IMR-90 (cell line): Measurements from ENCODE around the gene SMAD4. TPM values are rescaled to one million over a fixed set of nuclear protein-coding genes. Genes with fewer than 3 reads are reported as not detected.

Source experiments
- ATAC-seq: fragments of 200-7000 bp; cut with Tn5 transposase; 2 replicates; pipeline ENCODE4 v1.9.1; 2020; ENCODE audit warnings: low read depth, mild to moderate bottlenecking, moderate library complexity
- BruUV-seq: library from RNA; stranded (reverse); fragments of 400-500 nt; replicated peaks from 2 replicates; lab custom pipeline; 2021; lab: Mats Ljungman, UMichigan
- CTCF ChIA-PET: fragments of 300-600 bp; formaldehyde crosslinking; extraction: SDS; loops from one replicate; lab custom pipeline; 2021; ENCODE audit warnings: antibody characterized with exemption; lab: Yijun Ruan, JAX
- POLR2A ChIA-PET: fragments of 300-600 bp; sonication (Branson Sonifier 250); formaldehyde crosslinking; loops from one replicate; lab custom pipeline; 2022; ENCODE audit warnings: antibody characterized with exemption; ENCODE audit not compliant: unreplicated experiment; lab: Charles Lee
- DNase-seq: peaks from one replicate; pipeline ENCODE4 v3.0.0; 2013
- H2AFZ ChIP-seq: replicated peaks from 2 replicates; pipeline ENCODE3; 2013; ENCODE audit warnings: low read length, mild to moderate bottlenecking; ENCODE audit not compliant: poor library complexity
- H2AK5ac ChIP-seq: 2 replicates; pipeline ENCODE4 v1.6.1; 2013; ENCODE audit warnings: low read depth, low read length, inconsistent platforms
- H2AK9ac ChIP-seq: replicated peaks from 2 replicates; pipeline ENCODE3; 2013; ENCODE audit warnings: mild to moderate bottlenecking, low read depth, low read length, moderate library complexity; ENCODE audit not compliant: poor library complexity
- H2BK120ac ChIP-seq: 2 replicates; pipeline ENCODE4 v1.6.1; 2013; ENCODE audit warnings: low read depth, low read length, inconsistent platforms
- H2BK15ac ChIP-seq: 3 replicates; pipeline ENCODE4 v1.6.1; 2013; ENCODE audit warnings: low read depth, low read length, inconsistent platforms
- H2BK20ac ChIP-seq: 2 replicates; pipeline ENCODE4 v1.6.1; 2013; ENCODE audit warnings: low read depth, mild to moderate bottlenecking, inconsistent platforms, low read length, moderate library complexity
- H2BK5ac ChIP-seq: 2 replicates; pipeline ENCODE4 v1.6.1; 2013; ENCODE audit warnings: mild to moderate bottlenecking, low read depth, low read length, inconsistent platforms; ENCODE audit not compliant: poor library complexity, severe bottlenecking
- H3K14ac ChIP-seq: replicated peaks from 2 replicates; pipeline ENCODE4 v1.6.1; 2013; ENCODE audit warnings: low read depth, low read length, inconsistent platforms
- H3K18ac ChIP-seq: 2 replicates; pipeline ENCODE4 v1.6.1; 2013; ENCODE audit warnings: low read depth, low read length, control low read depth
- H3K23ac ChIP-seq: 2 replicates; pipeline ENCODE4 v1.6.1; 2013; ENCODE audit warnings: low read depth, low read length, inconsistent platforms
- H3K27ac ChIP-seq: 2 replicates; pipeline ENCODE4 v1.5.1; 2013; ENCODE audit warnings: mild to moderate bottlenecking, control low read depth, low read length; ENCODE audit not compliant: insufficient read depth
- H3K27me3 ChIP-seq: 2 replicates; pipeline ENCODE4 v1.6.1; 2013; ENCODE audit warnings: low read length; ENCODE audit not compliant: control insufficient read depth, insufficient read depth
- H3K36me3 ChIP-seq: 2 replicates; pipeline ENCODE4 v1.6.1; 2013; ENCODE audit warnings: low read length, mixed read lengths; ENCODE audit not compliant: control insufficient read depth, insufficient read depth
- H3K4ac ChIP-seq: 2 replicates; pipeline ENCODE4 v1.6.1; 2013; ENCODE audit warnings: low read depth, low read length, inconsistent platforms
- H3K4me1 ChIP-seq: 2 replicates; pipeline ENCODE4 v1.6.1; 2013; ENCODE audit warnings: low read length, mixed read lengths; ENCODE audit not compliant: control insufficient read depth, insufficient read depth
- H3K4me2 ChIP-seq: 2 replicates; pipeline ENCODE4 v1.6.1; 2013; ENCODE audit warnings: low read depth, mild to moderate bottlenecking, control low read depth, low read length, moderate library complexity
- H3K4me3 ChIP-seq: 2 replicates; pipeline ENCODE4 v1.5.1; 2013; ENCODE audit warnings: low read depth, mild to moderate bottlenecking, control low read depth, low read length, moderate library complexity; ENCODE audit not compliant: insufficient read depth
- H3K56ac ChIP-seq: 2 replicates; pipeline ENCODE4 v1.6.1; 2013; ENCODE audit warnings: low read length, inconsistent platforms; ENCODE audit not compliant: insufficient read depth; ENCODE audit errors: extremely low read depth
- H3K79me1 ChIP-seq, 2 experiments: 2 replicates each; pipeline ENCODE4 v1.6.1; 2013; ENCODE audit warnings: low read length in 2 of 2, inconsistent platforms in 1 of 2, low read depth in 1 of 2
- H3K9ac ChIP-seq: 2 replicates; pipeline ENCODE4 v1.6.1; 2013; ENCODE audit warnings: low read depth, low read length, control low read depth
- H3K9me1 ChIP-seq: 2 replicates; pipeline ENCODE4 v1.6.1; 2013; ENCODE audit warnings: low read length, inconsistent platforms; ENCODE audit not compliant: insufficient read depth
- H3K9me3 ChIP-seq: 2 replicates; pipeline ENCODE4 v1.6.1; 2013; ENCODE audit warnings: low read length; ENCODE audit not compliant: control insufficient read depth, insufficient read depth
- H4K20me1 ChIP-seq: 2 replicates; pipeline ENCODE4 v1.6.1; 2013; ENCODE audit warnings: low read length, inconsistent platforms; ENCODE audit not compliant: insufficient read depth
- H4K5ac ChIP-seq: 2 replicates; pipeline ENCODE4 v1.6.1; 2013; ENCODE audit warnings: mild to moderate bottlenecking, low read depth, low read length, control low read depth
- H4K8ac ChIP-seq, 2 experiments: 2 replicates each; pipeline ENCODE4 v1.6.1; 2013; ENCODE audit warnings: low read depth in 2 of 2, low read length in 2 of 2, control low read depth in 1 of 2, inconsistent platforms in 1 of 2
- H4K91ac ChIP-seq: 2 replicates; pipeline ENCODE4 v1.6.1; 2013; ENCODE audit warnings: low read depth, low read length, inconsistent platforms; ENCODE audit not compliant: insufficient read depth
- BHLHE40 ChIP-seq: fragments of 150-350 bp; IDR thresholded peaks from 2 replicates; pipeline ENCODE4 v1.6.1; 2016; ENCODE audit warnings: mild to moderate bottlenecking, low read depth, low read length
- CEBPB ChIP-seq: IDR thresholded peaks from 2 replicates; pipeline ENCODE4 v1.6.1; 2012; ENCODE audit warnings: low read depth, low read length, improper control_type of control experiment
- ELK1 ChIP-seq: fragments of 150-350 bp; IDR thresholded peaks from 2 replicates; pipeline ENCODE4 v1.6.1; 2016; ENCODE audit warnings: low read depth, mild to moderate bottlenecking, low read length, moderate library complexity, borderline replicate concordance
- RAD21 ChIP-seq: IDR thresholded peaks from 2 replicates; pipeline ENCODE4 v1.6.1; 2012; ENCODE audit warnings: low read length, improper control_type of control experiment
- RFX5 ChIP-seq: IDR thresholded peaks from 2 replicates; pipeline ENCODE4 v1.8.0; 2012; ENCODE audit warnings: low read depth, mild to moderate bottlenecking, low read length, moderate library complexity
- SMC3 ChIP-seq: fragments of 150-350 bp; IDR thresholded peaks from 2 replicates; pipeline ENCODE4 v1.6.1; 2016; ENCODE audit warnings: low read depth, mild to moderate bottlenecking, antibody characterized with exemption, low read length, moderate library complexity
- WGBS, 2 experiments: methylation state at CpG; one replicate each; pipeline versions ENCODE4 v1.1.5 to v1.1.7; 2013; ENCODE audit warnings: missing lambda C conversion rate in 2 of 2; ENCODE audit not compliant: insufficient read length in 1 of 2; ENCODE audit errors: extremely low coverage in 2 of 2; 5-methylcytosine and 5-hydroxymethylcytosine counted together
- dilution Hi-C: fragments of 300-500 bp; cut with HindIII; formaldehyde crosslinking; loops from one replicate; pipeline ENCODE4 v1.14.3; 2018; ENCODE audit warnings: low sequenced_read_pairs; ENCODE audit not compliant: unreplicated experiment
- in situ Hi-C: fragments of 300-500 bp; cut with MboI; formaldehyde crosslinking; loops from 3 replicates; pipeline ENCODE4 v1.14.3; 2019; ENCODE audit warnings: low sequenced_read_pairs, inconsistent platforms, mixed read lengths
- intact Hi-C: fragments of 100-400 bp; cut with micrococcal nuclease; formaldehyde crosslinking; loops from 2 replicates; pipeline ENCODE4 v1.10.0; 2022
- polyA plus RNA-seq, 3 experiments: library from polyadenylated mRNA; depleted of rRNA; stranded (reverse); fragments of >200 nt; gene quantifications; 2 replicates each; pipeline ENCODE4 v1.2.3, GENCODE V29; 2012; ENCODE audit warnings: low replicate concordance in 1 of 3
- total RNA-seq: library from RNA; depleted of rRNA; stranded (reverse); fragments of >200 nt; gene quantifications from 2 replicates; pipeline ENCODE4 v1.2.3, GENCODE V29; 2012
- TF ChIP-seq, protein P1 (sequence below): fragments of 150-350 bp; IDR thresholded peaks from 2 replicates; pipeline ENCODE4 v1.6.1; 2017; ENCODE audit warnings: mild to moderate bottlenecking, antibody characterized with exemption, low read length, low read depth

Gene SMAD4
- total and polyA plus RNA-seq, 2 of the 4 experiments (the other 2 are of a cell fraction), result 57.6 to 145 TPM

GRCh38 chr18:51048190-51048589, 18.2 kb downstream of the SMAD4 start:
- DNase-seq (no peak), ATAC-seq (no peak)
- Histone ChIP-seq H3K36me3 (peaks cover 6% of the 10 kb centered on the region; the same call in 1 of the 2 replicates), H4K8ac (no peak overlapping the region), H3K9ac (no peak overlapping the region), H2BK120ac (no peak overlapping the region), H3K27me3 (no peaks in the 10 kb centered on the region), H3K23ac (no peak overlapping the region), H4K5ac (no peak overlapping the region), H4K91ac (no peak overlapping the region), H2BK20ac (no peak overlapping the region), H2AFZ (no peak overlapping the region), H3K14ac (no peak overlapping the region), H3K9me3 (no peaks in the 10 kb centered on the region), H3K4me1 (no peaks in the 10 kb centered on the region), H3K4me2 (no peak overlapping the region), H3K9me1 (no peaks in the 10 kb centered on the region; the same call in 1 of the 2 replicates), H4K20me1 (peaks cover 30% of the 10 kb centered on the region), H2BK5ac (no peak overlapping the region), H3K79me1 (peaks cover 11 to 43% of the 10 kb centered on the region in 2 experiments; a peak in 2 of 4 replicates), H2AK9ac (no peak overlapping the region), H2AK5ac (no peak overlapping the region), H3K27ac (no peak overlapping the region), H3K56ac (no peak overlapping the region), H2BK15ac (no peak overlapping the region), H3K4ac (no peak overlapping the region), H3K18ac (no peak overlapping the region), H3K4me3 (no peak overlapping the region)
- in situ Hi-C loops, result loop anchor here (10.0 to 25.0 kb wide), 2 partner anchors 233 to 761 kb away; partner anchors contain the start of genes CXXC1 and MBD1
- TF ChIP-seq RAD21, result no peak
- no peak for TF ChIP-seq CEBPB
- no peak for TF ChIP-seq RFX5
- no peak for TF ChIP-seq ELK1
- no peak for TF ChIP-seq SMC3
- TF ChIP-seq, protein P1, sequence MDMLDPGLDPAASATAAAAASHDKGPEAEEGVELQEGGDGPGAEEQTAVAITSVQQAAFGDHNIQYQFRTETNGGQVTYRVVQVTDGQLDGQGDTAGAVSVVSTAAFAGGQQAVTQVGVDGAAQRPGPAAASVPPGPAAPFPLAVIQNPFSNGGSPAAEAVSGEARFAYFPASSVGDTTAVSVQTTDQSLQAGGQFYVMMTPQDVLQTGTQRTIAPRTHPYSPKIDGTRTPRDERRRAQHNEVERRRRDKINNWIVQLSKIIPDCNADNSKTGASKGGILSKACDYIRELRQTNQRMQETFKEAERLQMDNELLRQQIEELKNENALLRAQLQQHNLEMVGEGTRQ, result no peak
- no peak for TF ChIP-seq BHLHE40
- intact Hi-C loops, result no loop called here
- WGBS, 2 experiments, result no CpG with 5 or more reads among the region's 1 CpG
- POLR2A ChIA-PET, result no interaction called here
- CTCF ChIA-PET, result no interaction called here
- no TSS peak for BruUV-seq
- dilution Hi-C loops, result no loop called here
